Pancreas (tissue), 10 donors: ENCODE results near the gene HIBCH. TPM values are rescaled to one million over a fixed set of nuclear protein-coding genes. Genes with fewer than 3 reads are reported as not detected.
"Not testable (repeated sequence)": the region's sequence is repeated elsewhere in the genome, so short reads cannot be mapped to it uniquely, and the experiment has no call there.

ENCODE experiments used
- ATAC-seq, 4 donors: fragments of 200-7000 bp; cut with Tn5 transposase; one replicate each; pipeline versions ENCODE4 v1.8.0 to v1.9.1; 2020; ENCODE audit warnings: mild to moderate bottlenecking in 4 of 4, moderate library complexity in 4 of 4
- DNase-seq, 6 donors: peaks; one replicate each; pipeline ENCODE4 v3.0.0-alpha.2; 2020
- FAIRE-seq: peaks from 2 replicates; lab custom pipeline; 2012; peaks lifted over from hg19 to GRCh38; lab: Jason Lieb, UNC
- H3K27ac ChIP-seq, 4 donors: fragments of 200-600 bp; sonication (generic); 1 replicate in 3 of 4; 2 replicates in 1 of 4; pipeline versions ENCODE4 v1.5.0 to v1.8.0; 2020
- H3K27me3 ChIP-seq, 4 donors: fragments of 200-600 bp; one replicate each; pipeline ENCODE4 v1.8.0; 2021
- H3K36me3 ChIP-seq, 3 donors: fragments of 200-600 bp; sonication (generic) in 1 of 3; one replicate each; pipeline versions ENCODE4 v1.5.0 to v1.8.0; 2020 to 2021
- H3K4me1 ChIP-seq, 3 donors: fragments of 200-600 bp; one replicate each; pipeline ENCODE4 v1.8.0; 2021
- H3K4me3 ChIP-seq, 4 donors: fragments of 200-600 bp; sonication (generic) in 2 of 4; one replicate each; pipeline versions ENCODE4 v1.5.0 to v1.8.0; 2020 to 2021
- H3K9me3 ChIP-seq, 4 donors: fragments of 200-600 bp; one replicate each; pipeline ENCODE4 v1.8.0; 2021
- CTCF ChIP-seq, 4 donors: fragments of 200-600 bp; sonication (generic) in 3 of 4; IDR thresholded peaks; one replicate each; pipeline versions ENCODE4 v1.5.0 to v1.8.0; 2021; ENCODE audit warnings: antibody characterized with exemption in 4 of 4
- WGBS, 2 donors: extraction: QIAGEN DNeasy Blood & Tissue Kit; methylation state at CpG; one replicate each; pipeline ENCODE4 v1.1.7; 2013; 5-methylcytosine and 5-hydroxymethylcytosine counted together
- intact Hi-C, 3 donors: fragments of 100-400 bp; cut with DNase I; formaldehyde crosslinking; loops; one replicate each; pipeline versions ENCODE4 v1.11.1 to v1.14.2; 2022
- polyA plus RNA-seq, 2 donors: library from polyadenylated mRNA; stranded (reverse); fragments of 200-250 nt; gene quantifications; one replicate each; pipeline ENCODE4 v1.2.3, GENCODE V29; 2013
- total RNA-seq, 6 donors: library from RNA; stranded (reverse); fragmentation: NEBNext Ultra II Directional in 4 of 6; extraction: Animal tissue kit (Norgen Biotek cat#: 25700) in 4 of 6; gene quantifications; one replicate each; pipeline versions ENCODE4 v1.2.1 to v1.2.4, GENCODE V29; 2021 to 2023
- donor health status: healthy with polysubstance abuse.
- donor health status: DM: no; HTN: no; CAD: no; lungs with moderate emphysema.
- donor health status: DM: no; HTN: no; CAD: no.
- donor health status: control.
- donor health status: control.
- donor health status: Bipolar disorder and iron deficiency.
- donor health status: DM: yes; HTN: yes; CAD: no.
- donor health status: DM: no; HTN: no; CAD: no.
- donor health status: DM: no; HTN: no; CAD: no.
- donor health status: DM: yes; HTN: yes; CAD: no.

Gene HIBCH
- total and polyA plus RNA-seq, 8 donors = 7.6 to 29.3 (median 21.1) TPM

GRCh38 chr2:190338453-190338852, 18.8 kb upstream of the HIBCH start:
- no peaks in the 10 kb centered on the region for H3K36me3 ChIP-seq
- H3K27ac ChIP-seq = no peak overlapping the region
- no peak for TF ChIP-seq CTCF (IDR thresholded peaks at IDR 0.05)
- no peaks in the 10 kb centered on the region for H3K9me3 ChIP-seq
- ATAC-seq (no peak), DNase-seq (no peak), FAIRE-seq (no peak)
- peaks cover 0 to 21% (median 20%) of the 10 kb centered on the region in 3 donors for H3K4me1 ChIP-seq
- H3K27me3 ChIP-seq = no peaks in the 10 kb centered on the region
- H3K4me3 ChIP-seq = no peak overlapping the region
- intact Hi-C loops = no loop called here
- 67 to 70% methylated on average over 1 of the region's 1 CpG for WGBS, 2 donors

GRCh38 chr2:190336420-190336819, 16.8 kb upstream of the HIBCH start:
- Histone ChIP-seq H3K4me1 (peaks cover 0 to 26% (median 17%) of the 10 kb centered on the region in 3 donors), H3K27me3 (no peaks in the 10 kb centered on the region), H3K9me3 (no peaks in the 10 kb centered on the region), H3K36me3 (no peaks in the 10 kb centered on the region), H3K4me3 (no peak overlapping the region), H3K27ac (no peak overlapping the region)
- intact Hi-C loops = no loop called here
- no peak for DNase-seq
- FAIRE-seq = no peak
- 96 to 97% methylated on average over 2 of the region's 2 CpGs for WGBS, 2 donors
- no peak for ATAC-seq
- TF ChIP-seq CTCF (IDR thresholded peaks at IDR 0.05) = no peak

GRCh38 chr2:190335584-190335983, 16.0 kb upstream of the HIBCH start:
- H3K36me3 ChIP-seq, DNase-seq, H3K27me3 ChIP-seq, ATAC-seq, H3K9me3 ChIP-seq, intact Hi-C loops, FAIRE-seq: not testable (repeated sequence)
- Histone ChIP-seq H3K27ac (peak overlapping the region in 2 of 4 donors; percentile 73 to 77), H3K4me3 (peak overlapping the region in 1 of 4 donors; percentile 9), H3K4me1 (peaks cover 0 to 27% (median 17%) of the 10 kb centered on the region in 3 donors)
- WGBS, 2 donors = 89 to 94% methylated on average over 4 of the region's 4 CpGs

- peak overlapping the region in 2 of 4 donors; percentile 73 to 77 for H3K27ac ChIP-seq
- FAIRE-seq (no peak), DNase-seq (no peak), ATAC-seq (peak; percentile 58 to 73 (median 68))
- intact Hi-C loops = no loop called here
- no peaks in the 10 kb centered on the region for H3K9me3 ChIP-seq
- peak overlapping the region in 2 of 4 donors; percentile 8 to 9 for H3K4me3 ChIP-seq
- H3K36me3 ChIP-seq = no peaks in the 10 kb centered on the region
- peaks cover 0 to 30% (median 17%) of the 10 kb centered on the region in 3 donors for H3K4me1 ChIP-seq
- no peak for TF ChIP-seq CTCF (IDR thresholded peaks at IDR 0.05)
- H3K27me3 ChIP-seq = no peaks in the 10 kb centered on the region
Measured at GRCh38 chr2:190335225-190335559, 15.6 kb upstream of the HIBCH start.

GRCh38 chr2:190334479-190335224, 15.0 kb upstream of the HIBCH start:
- peak; percentile 64 for FAIRE-seq
- intact Hi-C loops = no loop called here
- 18 to 24% methylated on average over 8 of the region's 8 CpGs for WGBS, 2 donors

More at GRCh38 chr2:190334479-190335224, 15.0 kb upstream of the HIBCH start:
- Histone ChIP-seq H3K4me1 (peaks cover 0 to 25% (median 13%) of the 10 kb centered on the region in 3 donors), H3K27ac (peak overlapping the region; percentile 12 to 77 (median 48)), H3K27me3 (no peaks in the 10 kb centered on the region), H3K9me3 (no peaks in the 10 kb centered on the region), H3K36me3 (no peaks in the 10 kb centered on the region), H3K4me3 (peak overlapping the region in 2 of 4 donors; percentile 8 to 9)
- ATAC-seq (peak; percentile 95 to 96 (median 96)), DNase-seq (peak in 3 of 6 donors; percentile 50 to 76 (median 61))
- no peak for TF ChIP-seq CTCF (IDR thresholded peaks at IDR 0.05)
